ENCODE data around the gene SOS1. TPM values are rescaled to one million over a fixed set of nuclear protein-coding genes. Genes with fewer than 3 reads are reported as not detected.
A peak's percentile ranks its signal among the peaks of the same experiment; 100 is the strongest.

Gene SOS1
- total RNA-seq, 4 donors from 2014 or later: 23.1 to 70.8 (median 31.6) TPM

GRCh38 chr2:38959938-38960608 is 160.8 kb downstream of the SOS1 start:
- DNase-seq (ENCODE audit: low spot score): peak; percentile 25
- ATAC-seq (ENCODE audit: low FRiP score): peak; percentile 92
- TF ChIP-seq, protein P1, sequence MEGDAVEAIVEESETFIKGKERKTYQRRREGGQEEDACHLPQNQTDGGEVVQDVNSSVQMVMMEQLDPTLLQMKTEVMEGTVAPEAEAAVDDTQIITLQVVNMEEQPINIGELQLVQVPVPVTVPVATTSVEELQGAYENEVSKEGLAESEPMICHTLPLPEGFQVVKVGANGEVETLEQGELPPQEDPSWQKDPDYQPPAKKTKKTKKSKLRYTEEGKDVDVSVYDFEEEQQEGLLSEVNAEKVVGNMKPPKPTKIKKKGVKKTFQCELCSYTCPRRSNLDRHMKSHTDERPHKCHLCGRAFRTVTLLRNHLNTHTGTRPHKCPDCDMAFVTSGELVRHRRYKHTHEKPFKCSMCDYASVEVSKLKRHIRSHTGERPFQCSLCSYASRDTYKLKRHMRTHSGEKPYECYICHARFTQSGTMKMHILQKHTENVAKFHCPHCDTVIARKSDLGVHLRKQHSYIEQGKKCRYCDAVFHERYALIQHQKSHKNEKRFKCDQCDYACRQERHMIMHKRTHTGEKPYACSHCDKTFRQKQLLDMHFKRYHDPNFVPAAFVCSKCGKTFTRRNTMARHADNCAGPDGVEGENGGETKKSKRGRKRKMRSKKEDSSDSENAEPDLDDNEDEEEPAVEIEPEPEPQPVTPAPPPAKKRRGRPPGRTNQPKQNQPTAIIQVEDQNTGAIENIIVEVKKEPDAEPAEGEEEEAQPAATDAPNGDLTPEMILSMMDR (IDR thresholded peaks at IDR 0.05): no peak

DNA sequence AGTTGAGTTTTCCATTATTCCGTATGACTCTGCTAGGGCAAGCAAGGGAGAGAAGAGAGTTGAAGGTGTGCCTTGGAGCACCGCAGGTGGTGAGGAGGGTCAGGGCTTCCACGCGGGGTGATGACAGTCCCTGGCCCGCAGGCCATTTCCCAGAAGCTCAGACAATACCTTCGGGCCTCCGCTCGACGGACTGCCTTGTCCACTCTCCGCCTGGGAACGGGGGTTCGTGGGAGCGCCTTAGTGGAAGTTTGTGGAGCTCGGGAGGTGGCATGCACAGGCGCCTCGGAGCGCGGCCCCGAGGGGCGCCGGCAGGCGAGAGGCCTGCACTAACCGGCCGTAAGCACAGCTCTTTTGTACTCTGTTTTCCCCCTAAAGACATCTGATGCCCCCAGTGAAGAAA is 161.4 kb downstream of the SOS1 start:
- ATAC-seq (ENCODE audit: low FRiP score) (no peak), DNase-seq (ENCODE audit: low spot score) (no peak)
- TF ChIP-seq, protein P1 (IDR thresholded peaks at IDR 0.05): no peak

- TF ChIP-seq, protein P1 (IDR thresholded peaks at IDR 0.05): no peak
- ATAC-seq (ENCODE audit: low FRiP score) (no peak), DNase-seq (ENCODE audit: low spot score) (no peak)
Observed at GRCh38 chr2:38957972-38958371, 162.9 kb downstream of the SOS1 start.

- TF ChIP-seq, protein P1 (IDR thresholded peaks at IDR 0.05): no peak
- ATAC-seq (ENCODE audit: low FRiP score): no peak
- no peak for DNase-seq (ENCODE audit: low spot score)
Observed at GRCh38 chr2:38951766-38952165, 169.1 kb downstream of the SOS1 start.

GRCh38 chr2:38948995-38949394 is 171.9 kb downstream of the SOS1 start:
- ATAC-seq (ENCODE audit: low FRiP score) (no peak), DNase-seq (ENCODE audit: low spot score) (no peak)
- TF ChIP-seq, protein P1 (IDR thresholded peaks at IDR 0.05): no peak

GRCh38 chr2:38948387-38948882 is 172.4 kb downstream of the SOS1 start:
- no peak for ATAC-seq (ENCODE audit: low FRiP score)
- TF ChIP-seq, protein P1 (IDR thresholded peaks at IDR 0.05): no peak
- no peak for DNase-seq (ENCODE audit: low spot score)
